Measurements from ENCODE around the gene VAV2.

The VAV2 gene

GRCh38 chr9:134028076-134028475, 36.0 kb upstream of the VAV2 start:
- TF ChIP-seq ZC3H10 (CRISPR knock-in tag; IDR thresholded peaks at IDR 0.05) (no peak), ISL1 (CRISPR knock-in tag; IDR thresholded peaks at IDR 0.05) (no peak), ZFP30 (CRISPR knock-in tag; IDR thresholded peaks at IDR 0.05) (no peak), ZNF8 (CRISPR knock-in tag; IDR thresholded peaks at IDR 0.05) (no peak), PATZ1 (CRISPR knock-in tag; IDR thresholded peaks at IDR 0.05; ENCODE audit: borderline replicate concordance) (no peak), PPARA (CRISPR knock-in tag; IDR thresholded peaks at IDR 0.05; ENCODE audit: borderline replicate concordance) (no peak)
- no peak for ATAC-seq

GRCh38 chr9:134027561-134027960, 35.4 kb upstream of the VAV2 start:
- TF ChIP-seq ZNF565 (CRISPR knock-in tag; conservative IDR thresholded peaks at IDR 0.05; ENCODE audit: low read depth) = no peak
- ATAC-seq = no peak

GRCh38 chr9:134026981-134027380, 34.9 kb upstream of the VAV2 start:
- TF ChIP-seq ZNF565 (CRISPR knock-in tag; conservative IDR thresholded peaks at IDR 0.05; ENCODE audit: low read depth) (no peak), CSDC2 (CRISPR knock-in tag; IDR thresholded peaks at IDR 0.05) (no peak), ZFP3 (CRISPR knock-in tag; IDR thresholded peaks at IDR 0.05) (no peak), SNAI2 (CRISPR knock-in tag; IDR thresholded peaks at IDR 0.05) (no peak), RARB (CRISPR knock-in tag; IDR thresholded peaks at IDR 0.05) (no peak), ZC3H10 (CRISPR knock-in tag; IDR thresholded peaks at IDR 0.05) (no peak), ZNF8 (CRISPR knock-in tag; IDR thresholded peaks at IDR 0.05) (no peak), ISL1 (CRISPR knock-in tag; IDR thresholded peaks at IDR 0.05) (no peak), ZNF70 (CRISPR knock-in tag; IDR thresholded peaks at IDR 0.05) (no peak), ESRRG (CRISPR knock-in tag; IDR thresholded peaks at IDR 0.05) (no peak), TCF4 (CRISPR knock-in tag; IDR thresholded peaks at IDR 0.05; ENCODE audit: borderline replicate concordance) (no peak), PPARA (CRISPR knock-in tag; IDR thresholded peaks at IDR 0.05; ENCODE audit: borderline replicate concordance) (no peak), PATZ1 (CRISPR knock-in tag; IDR thresholded peaks at IDR 0.05; ENCODE audit: borderline replicate concordance) (no peak)
- ATAC-seq = no peak

- TF ChIP-seq ZFP3 (CRISPR knock-in tag; IDR thresholded peaks at IDR 0.05) (no peak), ISL1 (CRISPR knock-in tag; IDR thresholded peaks at IDR 0.05) (no peak), CREB5 (CRISPR knock-in tag; IDR thresholded peaks at IDR 0.05; ENCODE audit: low read depth) (no peak), PPARA (CRISPR knock-in tag; IDR thresholded peaks at IDR 0.05; ENCODE audit: borderline replicate concordance) (no peak), POU6F1 (CRISPR knock-in tag; IDR thresholded peaks at IDR 0.05; ENCODE audit: borderline replicate concordance, low read depth) (no peak), GLIS3 (CRISPR knock-in tag; IDR thresholded peaks at IDR 0.05) (no peak), CSDC2 (CRISPR knock-in tag; IDR thresholded peaks at IDR 0.05) (no peak), CSRNP3 (CRISPR knock-in tag; IDR thresholded peaks at IDR 0.05) (no peak), ZNF8 (CRISPR knock-in tag; IDR thresholded peaks at IDR 0.05) (no peak), ESRRG (CRISPR knock-in tag; IDR thresholded peaks at IDR 0.05) (no peak), RARB (CRISPR knock-in tag; IDR thresholded peaks at IDR 0.05) (no peak), TOX (CRISPR knock-in tag; IDR thresholded peaks at IDR 0.05; ENCODE audit: borderline replicate concordance) (no peak), BACH2 (CRISPR knock-in tag; IDR thresholded peaks at IDR 0.05; ENCODE audit: borderline replicate concordance) (no peak), SNAI2 (CRISPR knock-in tag; IDR thresholded peaks at IDR 0.05) (no peak), ZFP30 (CRISPR knock-in tag; IDR thresholded peaks at IDR 0.05) (no peak), ZC3H10 (CRISPR knock-in tag; IDR thresholded peaks at IDR 0.05) (no peak)
- ATAC-seq = no peak
Measured at GRCh38 chr9:134026581-134026980, 34.5 kb upstream of the VAV2 start.
